Activated T-cell treated with anti-CD3 and anti-CD28 coated beads for 24 hours (primary cell): Measurements from ENCODE around the gene CAPN2.

Experiments used
- DNase-seq: peaks from one replicate; pipeline ENCODE4 v3.0.0-alpha.2; 2020; ENCODE audit warnings: low read depth

CAPN2 gene

DNA sequence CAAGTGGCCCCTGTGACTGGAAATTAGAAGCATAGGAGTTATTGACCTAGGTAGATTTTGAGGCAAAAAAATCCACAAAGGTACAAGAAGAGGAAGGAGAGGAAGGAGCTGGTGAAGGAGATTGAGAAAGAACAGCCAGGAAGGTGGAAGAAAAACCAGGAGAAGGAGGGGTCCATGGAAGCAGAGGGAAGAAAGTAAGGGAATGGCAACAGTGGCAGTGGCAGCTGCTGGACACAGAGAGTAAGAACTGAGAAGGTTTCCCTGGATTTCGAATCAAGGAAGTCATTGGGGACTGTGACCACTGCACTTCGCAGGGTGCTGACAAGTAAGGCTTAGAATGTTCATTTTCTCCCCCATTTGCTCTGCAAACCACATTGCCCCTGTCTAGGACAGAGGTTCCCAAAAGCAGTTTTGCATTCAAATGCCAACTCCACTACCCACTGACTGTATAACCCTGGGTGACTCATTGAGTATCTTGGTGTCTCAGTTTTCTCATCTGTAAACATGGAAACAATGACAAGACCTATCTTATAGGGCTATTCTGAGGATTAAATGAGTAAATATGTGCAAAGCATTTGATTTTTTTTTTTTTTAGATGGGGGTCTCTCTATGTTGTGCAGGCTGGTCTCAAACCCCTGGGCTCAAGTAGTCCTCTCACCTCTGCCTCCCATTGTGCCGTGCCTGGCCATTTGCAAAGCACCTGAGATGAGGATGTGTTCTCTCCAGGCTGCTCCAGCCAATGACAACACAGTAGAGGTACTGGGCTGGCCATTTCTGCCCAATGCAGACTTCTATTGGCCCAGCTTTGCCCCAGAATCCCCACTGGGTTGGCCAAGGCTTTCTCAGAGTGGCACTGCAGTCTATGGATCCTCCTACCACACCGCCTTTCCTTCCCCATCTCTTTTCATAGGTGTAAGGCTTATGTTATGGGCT, 9.3 kb upstream of the CAPN2 start:
- no peak for DNase-seq

DNA sequence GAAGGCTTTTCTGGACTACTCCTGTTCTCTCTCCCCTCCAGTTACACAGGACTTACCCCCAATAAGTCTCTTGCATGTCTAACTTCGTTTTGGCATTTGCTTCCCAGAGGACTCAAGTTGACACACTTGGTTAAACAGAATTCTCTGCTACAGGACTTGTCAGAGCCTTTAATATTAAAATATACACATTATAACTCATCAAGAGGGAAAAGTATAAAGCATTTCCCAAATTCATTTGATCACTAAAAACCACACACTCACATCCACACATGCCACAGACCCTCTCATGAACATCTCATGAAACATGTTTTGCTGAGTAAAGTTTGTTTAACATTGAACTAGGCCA, 8.7 kb upstream of the CAPN2 start:
- DNase-seq, result no peak

DNA sequence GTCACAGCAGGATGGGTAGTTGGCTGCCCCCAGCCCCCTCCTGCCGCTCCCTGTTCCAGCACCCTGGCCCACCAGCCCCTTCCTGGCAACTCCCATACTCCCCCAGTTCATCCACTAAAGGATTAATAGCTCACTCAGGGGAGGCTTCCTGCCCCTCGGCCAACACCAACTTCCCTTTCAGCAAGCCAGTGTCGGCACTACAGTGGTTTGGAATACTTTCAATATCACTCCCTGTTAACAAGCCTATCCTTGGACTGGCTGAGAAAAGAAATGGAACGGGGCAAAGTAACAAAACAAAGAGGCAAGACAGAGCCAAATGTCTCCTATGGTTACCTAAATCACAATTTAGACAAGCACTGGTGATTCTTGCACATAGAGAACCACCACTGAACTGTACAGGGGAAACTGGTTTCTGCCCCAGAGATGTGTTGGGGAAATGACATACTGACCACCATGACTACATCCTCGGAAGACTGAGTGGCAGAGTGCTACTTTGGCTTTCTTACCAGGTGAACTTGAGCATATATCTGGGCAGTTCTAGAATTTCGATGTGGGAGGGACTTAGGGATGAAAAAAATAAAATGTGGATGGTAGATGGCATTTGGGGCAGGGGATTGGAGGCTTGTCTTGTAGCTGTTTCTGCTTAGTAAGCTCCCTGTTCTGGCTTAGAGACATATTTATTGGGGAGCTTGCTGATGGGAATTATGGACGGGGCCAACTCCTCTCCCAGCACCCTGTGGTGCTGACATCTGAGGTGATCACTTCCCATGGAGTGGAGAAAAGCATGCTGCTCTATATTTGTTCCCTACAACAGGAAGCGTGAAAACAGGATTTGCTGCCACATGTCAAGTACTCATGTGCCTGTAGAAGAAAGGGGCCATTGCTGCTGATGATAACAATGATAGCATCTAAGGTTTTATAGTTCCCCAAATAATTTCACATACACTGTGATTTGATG, 7.1 kb upstream of the CAPN2 start:
- DNase-seq, result no peak

DNA sequence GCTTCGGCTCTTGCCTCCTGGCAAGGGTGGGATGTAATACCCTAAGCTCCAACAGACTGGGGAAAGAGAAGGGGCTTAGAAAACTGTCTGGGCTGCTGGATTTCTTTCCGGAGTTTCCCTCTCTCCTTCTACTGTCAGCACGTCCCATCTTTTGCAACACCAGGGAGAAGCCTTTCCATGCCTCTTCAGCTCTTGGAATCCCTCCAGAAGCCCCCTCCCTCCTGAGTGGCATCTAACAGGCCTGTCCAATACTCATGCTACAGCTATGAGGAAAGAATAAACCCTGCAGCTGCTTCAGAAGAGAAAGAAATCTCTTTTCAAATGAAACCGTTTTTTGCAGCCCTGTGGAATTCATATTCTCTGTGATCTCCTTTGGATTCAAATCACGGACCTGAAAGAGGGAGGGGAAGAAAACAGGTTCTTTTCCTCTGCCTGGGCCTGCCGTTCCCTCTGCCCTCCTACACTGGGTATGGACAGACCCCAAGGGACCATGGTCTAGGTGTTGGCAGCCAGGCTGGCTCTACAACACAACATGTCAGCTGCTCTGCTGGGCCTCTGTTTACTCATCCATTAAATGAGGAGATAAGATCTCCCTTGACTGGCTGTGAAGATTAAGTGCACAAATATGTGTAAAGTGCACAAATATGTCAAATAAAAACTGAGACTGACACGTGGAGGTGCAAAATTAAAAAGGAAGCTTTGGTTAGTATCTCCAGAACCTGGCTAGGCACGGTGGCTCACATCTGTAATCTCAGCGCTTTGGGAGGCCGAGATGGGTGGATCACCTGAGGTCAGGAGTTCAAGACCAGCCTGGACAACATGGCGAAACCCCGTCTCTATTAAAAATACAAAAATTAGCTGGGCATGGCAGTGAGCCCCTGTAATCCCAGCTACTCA, 6.0 kb upstream of the CAPN2 start:
- DNase-seq, result no peak

DNA sequence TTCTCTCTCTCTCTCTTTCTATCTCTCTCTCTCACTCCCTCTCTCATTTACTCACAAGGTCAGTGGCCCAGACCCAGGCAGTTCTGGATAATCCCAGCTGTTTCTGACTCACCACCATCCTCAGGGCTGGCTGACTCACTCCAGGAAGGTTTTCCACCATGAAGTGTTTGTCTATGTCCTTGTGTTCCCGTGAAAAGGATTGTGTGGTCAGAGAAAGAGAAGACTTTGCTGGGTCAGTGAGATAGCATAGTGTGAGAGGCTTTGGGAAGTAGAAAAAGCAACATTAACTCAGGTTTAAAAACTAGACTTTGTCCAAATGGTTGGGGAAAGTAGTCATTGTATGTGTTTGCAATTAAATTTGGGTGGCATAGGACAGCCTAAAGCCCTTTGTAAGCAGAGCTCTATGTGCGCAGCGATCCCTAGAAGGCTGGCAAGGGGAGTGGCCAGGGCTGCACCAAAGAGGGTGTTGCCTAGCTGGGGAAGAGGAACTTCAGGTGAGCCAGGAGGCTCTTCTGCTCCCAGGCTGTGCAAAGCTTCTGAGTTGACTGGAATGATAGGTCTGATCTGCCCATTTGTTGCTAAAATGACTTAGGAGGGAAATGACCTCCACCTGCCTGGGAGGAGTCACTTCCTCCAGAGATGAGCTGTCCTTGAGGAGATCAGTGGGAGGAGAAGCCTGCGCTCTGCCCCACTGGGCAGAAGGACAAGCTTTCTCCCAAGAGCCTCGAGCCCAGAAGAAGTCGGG, 4.9 kb upstream of the CAPN2 start:
- DNase-seq, result no peak

DNA sequence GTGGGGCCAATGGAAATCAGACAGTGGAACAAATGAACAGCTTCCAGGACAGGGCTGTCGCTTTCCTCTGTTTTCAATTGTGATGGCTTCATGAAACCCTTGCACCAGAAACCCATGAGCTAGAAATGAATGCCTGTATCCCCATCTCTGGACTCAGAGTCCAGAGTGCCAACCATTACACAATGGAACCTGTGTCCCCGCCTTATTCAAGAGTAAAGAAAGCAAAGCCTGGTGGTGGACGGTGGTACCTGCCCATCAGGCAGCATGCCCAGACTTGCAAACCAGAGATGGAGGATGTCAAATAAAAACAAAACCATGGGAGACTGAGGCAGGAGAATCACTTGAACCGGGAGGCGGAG, 4.4 kb upstream of the CAPN2 start:
- DNase-seq, result no peak

GRCh38 chr1:223708651-223709268, 3.6 kb upstream of the CAPN2 start:
- DNase-seq, result no peak

DNA sequence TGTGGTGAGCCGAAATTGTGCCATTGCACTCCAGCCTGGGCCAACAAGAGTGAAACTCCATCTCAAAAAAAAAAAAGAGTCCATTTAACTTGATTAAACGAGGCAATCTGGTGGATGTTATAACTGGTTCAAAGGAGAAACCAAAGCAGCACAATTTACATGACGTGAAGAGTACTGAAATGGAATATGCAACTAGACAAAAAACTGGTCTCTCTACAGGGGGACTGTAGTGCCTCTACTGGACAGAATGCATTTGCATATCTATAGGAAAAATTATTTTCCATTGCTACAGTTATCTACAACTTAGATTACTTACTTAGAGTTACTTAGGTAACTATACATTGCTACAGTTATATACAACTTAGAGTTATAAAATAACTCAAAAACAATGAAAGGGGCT, 2.7 kb upstream of the CAPN2 start:
- no peak for DNase-seq

GRCh38 chr1:223710179-223711133, 1.9 kb upstream of the CAPN2 start:
- DNase-seq, result no peak

GRCh38 chr1:223711173-223711572, 1.2 kb upstream of the CAPN2 start:
- DNase-seq, result no peak

DNA sequence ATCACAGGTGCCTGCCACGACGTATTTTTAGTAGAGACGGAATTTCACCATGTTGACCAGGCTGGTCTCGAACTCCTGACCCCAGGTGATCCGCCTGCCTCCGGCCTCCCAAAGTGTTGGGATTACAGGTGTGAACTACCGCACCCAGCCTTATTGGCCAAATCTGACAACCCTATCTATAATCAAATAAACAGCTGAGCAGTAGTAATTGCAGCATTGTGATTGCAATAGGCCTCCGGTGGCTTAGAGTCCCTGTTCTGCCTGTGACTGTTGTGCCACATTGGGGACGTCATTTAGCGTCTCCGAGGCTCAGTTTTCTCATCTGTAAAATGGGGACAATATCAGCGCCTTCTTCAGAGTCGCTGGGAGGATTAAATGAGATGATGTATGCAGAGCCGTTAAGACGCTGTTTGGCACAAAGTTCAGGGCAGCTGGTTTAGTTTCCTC, 569 bp upstream of the CAPN2 start:
- no peak for DNase-seq

GRCh38 chr1:223712850-223713474, 623 bp downstream of the CAPN2 start:
- no peak for DNase-seq

GRCh38 chr1:223713546-223714420, 1.4 kb downstream of the CAPN2 start:
- DNase-seq, result no peak

GRCh38 chr1:223714421-223714724, 2.0 kb downstream of the CAPN2 start:
- DNase-seq, result no peak

- no peak for DNase-seq
Observed at GRCh38 chr1:223714849-223715603, 2.7 kb downstream of the CAPN2 start.

DNA sequence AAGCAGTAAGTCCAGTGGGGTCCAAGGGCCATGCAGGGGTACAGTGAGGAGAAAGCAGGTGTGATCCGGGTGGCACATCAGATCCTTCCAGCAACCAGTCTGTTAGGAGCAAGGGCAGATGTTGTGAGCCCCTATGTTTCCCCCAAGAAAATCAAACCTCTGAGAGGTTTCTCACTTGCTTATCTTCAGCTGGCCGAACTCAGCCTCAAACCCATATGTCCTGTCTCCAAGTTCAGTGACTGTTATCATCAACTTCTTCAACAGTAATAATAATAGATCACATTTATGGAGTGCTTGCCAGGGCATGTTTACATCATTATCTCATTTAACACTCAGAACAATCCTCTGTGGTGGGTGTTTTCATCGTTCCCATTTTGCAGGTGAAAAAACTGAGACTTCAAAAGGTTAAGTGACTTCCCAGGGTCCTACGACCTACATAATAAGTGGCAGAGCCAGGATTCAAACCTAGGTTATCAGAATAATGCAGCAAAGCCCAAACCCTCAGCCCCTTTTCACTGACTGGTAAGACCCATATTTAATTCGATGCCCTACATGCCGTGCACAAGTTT, 3.3 kb downstream of the CAPN2 start:
- no peak for DNase-seq

DNA sequence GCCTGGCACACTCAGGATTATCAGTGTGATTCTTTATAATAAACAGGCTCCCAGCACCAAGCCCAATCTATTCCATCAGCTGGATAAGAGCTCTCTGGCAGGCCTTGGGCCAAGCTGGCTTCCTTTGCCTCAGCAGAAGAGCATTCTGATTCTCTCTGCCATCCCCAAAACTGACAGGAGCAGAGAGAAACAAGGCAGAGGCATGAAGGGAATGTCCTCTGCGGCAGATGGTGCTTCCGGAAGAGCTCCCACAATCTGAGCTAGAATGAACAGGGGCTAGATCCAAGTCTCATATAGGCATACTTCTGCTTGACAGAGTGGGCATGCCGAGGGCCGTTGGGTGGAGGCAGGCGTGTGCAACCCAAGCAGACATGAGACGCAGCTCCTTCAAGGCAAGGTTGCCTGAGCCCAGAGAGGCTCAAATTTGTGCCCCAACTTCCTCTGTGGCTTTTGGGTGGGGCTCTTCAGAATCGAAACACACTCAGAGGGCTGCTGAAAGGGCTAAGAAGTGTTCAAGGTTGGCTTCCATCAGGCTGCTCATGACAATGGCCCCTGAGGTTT, 4.0 kb downstream of the CAPN2 start:
- no peak for DNase-seq
